Activated CD8-positive, alpha-beta memory T cell treated with anti-CD3 and anti-CD28 coated beads, Interleukin-2, amount 50 U/mL, for 1 hour (primary cell): ENCODE data around the gene POLR2H.

Source experiments
- DNase-seq: peaks from one replicate; pipeline ENCODE4 v3.0.0-alpha.2; 2020; ENCODE audit errors: extremely low read depth

POLR2H gene

DNA sequence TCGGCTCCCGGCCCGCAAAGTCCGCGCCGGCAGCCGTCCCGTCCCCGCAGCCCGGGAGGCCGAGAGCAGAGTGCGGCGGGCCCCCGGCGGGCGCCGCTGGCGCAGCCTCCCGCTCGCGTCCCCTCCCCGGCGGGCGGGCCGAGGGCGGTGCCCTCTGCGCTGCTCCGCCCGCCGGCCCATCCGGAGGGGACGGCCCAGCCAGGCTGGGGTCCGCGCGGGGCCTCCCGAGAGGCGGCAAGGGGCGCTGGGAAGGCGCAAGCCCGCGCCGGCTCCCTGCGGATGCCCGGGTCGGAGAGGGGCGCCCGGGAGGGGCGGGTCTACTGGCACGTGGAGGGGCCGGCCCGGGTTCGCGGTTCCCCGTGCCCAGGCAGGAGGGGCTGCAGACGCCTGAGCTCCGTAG lies at the start of gene POLR2H, which contains the start of gene CLCN2:
TSS of gene POLR2H (plus strand) at position 179 of the 400 bp plus-strand sequence. CDS start 1,783 bp downstream, outside the sequence.
TSS of gene CLCN2 (minus strand) at position 74 of the 400 bp plus-strand sequence. CDS start 126 bp downstream, outside the sequence.
- DNase-seq = no peak

DNA sequence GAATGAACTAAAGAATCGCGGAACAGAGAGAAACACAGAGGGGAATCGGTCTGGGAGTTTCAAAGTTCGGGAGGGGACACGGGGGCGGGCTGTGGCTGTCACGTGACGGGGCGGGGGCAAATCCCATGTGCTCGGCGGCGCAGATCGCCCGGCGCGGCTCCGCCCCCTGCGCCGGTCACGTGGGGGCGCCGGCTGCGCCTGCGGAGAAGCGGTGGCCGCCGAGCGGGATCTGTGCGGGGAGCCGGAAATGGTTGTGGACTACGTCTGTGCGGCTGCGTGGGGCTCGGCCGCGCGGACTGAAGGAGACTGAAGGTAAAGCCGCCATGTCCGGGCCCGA lies 47.2 kb upstream of the POLR2H start, which contains the start of gene EIF4G1:
TSS of gene EIF4G1 (plus strand) at position 244 of the 337 bp plus-strand sequence. CDS start 1,191 bp downstream, outside the sequence.
- DNase-seq = peak; percentile 72

DNA sequence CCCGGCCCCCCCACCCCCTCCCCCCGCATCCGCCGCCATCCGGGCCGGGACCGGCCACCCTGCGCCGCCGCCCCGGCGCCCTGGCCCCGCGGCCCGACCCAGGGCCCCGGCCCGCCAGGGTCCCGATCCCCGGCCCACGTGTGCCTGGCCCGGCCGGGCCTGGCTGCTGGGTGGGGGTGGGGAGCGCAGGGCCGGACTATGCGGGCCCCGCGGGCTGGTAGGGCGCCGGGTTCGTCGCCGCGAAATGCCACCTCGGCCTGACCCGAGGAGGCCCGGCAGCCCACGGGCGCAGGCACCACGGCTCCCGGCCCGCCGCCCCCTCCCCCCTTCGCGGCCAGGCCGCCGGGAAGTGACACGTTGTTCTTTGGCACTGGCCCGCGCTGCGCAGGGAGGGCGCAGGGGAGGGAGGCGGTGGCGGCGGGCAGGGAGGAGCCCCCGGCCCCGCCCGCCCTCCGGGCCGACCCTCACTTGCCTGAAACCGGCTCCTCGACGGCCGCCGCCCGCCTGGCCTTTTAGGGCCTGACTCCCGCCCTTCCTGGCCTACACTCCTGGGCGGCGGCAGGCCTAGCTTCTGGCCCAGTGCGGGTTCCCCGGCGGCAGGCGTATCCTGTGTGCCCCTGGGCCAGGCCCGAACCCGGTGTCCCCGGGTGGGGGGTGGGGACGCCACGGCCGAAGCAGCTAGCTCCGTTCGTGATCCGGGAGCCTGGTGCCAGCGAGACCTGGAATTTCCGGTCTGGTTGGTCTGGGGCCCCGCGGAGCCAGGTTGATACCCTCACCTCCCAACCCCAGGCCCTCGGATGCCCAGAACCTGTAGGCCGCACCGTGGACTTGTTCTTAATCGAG lies 46.6 kb upstream of the POLR2H start:
- DNase-seq = no peak

DNA sequence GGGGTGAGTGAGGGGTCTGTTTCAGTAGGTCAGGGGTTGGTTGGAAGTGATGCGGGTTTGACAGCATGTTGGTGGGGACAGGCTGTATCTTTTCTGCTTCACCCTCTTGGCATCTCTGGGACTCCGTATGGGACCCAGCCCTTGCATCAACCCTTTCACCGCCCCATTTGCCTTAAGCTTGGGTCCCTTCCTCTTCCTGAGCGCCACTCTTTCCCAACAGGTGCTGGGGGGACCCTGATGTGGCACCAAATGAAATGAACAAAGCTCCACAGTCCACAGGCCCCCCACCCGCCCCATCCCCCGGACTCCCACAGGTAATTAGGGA lies 46.0 kb upstream of the POLR2H start:
- DNase-seq = no peak

DNA sequence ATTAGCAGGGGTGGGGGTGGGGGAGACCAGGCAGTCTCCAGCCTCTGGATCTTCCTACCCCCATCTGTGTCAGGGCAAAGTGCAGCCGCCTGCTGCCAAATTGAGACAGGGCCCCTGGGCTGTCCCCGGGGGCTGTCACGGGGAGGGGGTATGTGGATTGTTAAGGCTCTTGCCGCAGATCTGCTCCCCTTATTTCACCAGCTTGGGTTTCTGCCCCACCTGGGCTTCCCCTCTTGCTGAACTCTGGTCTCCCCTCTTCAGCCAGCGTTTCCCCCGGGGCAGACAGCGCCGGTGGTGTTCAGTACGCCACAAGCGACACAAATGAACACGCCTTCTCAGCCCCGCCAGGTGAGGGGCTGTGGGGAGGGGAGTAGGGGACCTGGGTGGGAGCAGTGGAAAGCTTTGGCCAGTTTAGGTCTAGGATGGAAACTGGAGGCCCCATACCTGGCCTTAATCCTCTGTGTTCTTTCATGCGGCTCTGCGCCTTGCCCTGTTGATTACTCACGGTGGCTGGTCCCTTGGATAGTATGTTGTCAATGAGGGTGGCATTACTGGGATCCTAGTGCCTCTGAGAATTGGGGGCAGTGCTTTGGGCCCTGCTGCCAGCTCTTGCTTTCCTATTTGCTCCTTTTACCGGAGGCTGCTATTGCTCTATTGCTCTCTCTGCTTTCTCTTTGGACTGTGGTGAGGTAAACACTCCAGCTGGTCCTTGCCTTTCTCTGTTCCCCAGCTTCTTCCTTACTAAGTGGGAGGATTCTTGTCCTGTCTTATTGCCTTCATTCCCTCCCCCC lies 45.4 kb upstream of the POLR2H start:
- no peak for DNase-seq

DNA sequence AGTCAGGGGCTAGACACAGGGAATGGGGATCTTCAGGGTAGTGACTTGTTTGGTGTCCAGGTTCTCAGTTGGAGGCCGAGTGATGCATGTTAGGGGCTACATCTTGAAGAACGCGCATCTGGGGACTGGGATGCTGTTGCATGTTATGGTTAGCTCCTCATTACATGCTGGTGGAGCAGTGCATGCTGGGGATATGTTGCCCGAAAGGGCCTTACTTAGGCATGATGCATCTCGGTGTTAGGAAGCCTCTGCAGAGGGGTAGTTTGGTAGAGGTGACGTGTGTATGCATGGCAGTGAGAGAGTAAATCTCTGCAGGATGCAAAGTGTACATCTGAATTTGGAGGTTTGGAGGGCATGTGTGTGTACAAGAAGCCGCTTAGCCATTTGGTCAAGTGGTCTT lies 44.7 kb upstream of the POLR2H start:
- no peak for DNase-seq

DNA sequence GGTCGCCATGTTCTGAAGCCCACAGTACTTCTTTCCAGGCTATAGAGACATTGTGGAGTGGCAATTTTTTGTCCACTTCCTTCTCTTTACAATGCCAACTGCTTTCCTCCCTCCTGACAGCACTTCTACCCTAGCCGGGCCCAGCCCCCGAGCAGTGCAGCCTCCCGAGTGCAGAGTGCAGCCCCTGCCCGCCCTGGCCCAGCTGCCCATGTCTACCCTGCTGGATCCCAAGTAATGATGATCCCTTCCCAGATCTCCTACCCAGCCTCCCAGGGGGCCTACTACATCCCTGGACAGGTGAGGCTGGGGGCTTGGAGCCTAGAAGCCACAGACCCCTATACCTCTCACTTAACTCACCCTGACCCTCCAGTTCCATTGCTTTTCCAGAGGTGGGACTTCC lies 44.3 kb upstream of the POLR2H start:
- DNase-seq = no peak

DNA sequence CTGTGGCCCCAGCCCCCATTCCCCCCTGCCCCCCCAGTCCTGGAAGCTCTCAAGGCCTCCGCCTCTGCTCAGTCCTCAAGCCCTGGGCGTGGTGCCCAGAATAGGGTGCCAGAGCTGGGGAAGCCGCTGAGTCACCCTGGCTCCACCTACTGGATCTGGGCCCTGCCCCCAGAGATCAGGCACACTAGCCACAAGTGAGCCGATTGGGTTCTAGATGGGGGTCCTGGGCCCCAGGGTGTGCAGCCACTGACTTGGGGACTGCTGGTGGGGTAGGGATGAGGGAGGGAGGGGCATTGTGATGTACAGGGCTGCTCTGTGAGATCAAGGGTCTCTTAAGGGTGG lies 41.4 kb upstream of the POLR2H start:
- DNase-seq = no peak

DNA sequence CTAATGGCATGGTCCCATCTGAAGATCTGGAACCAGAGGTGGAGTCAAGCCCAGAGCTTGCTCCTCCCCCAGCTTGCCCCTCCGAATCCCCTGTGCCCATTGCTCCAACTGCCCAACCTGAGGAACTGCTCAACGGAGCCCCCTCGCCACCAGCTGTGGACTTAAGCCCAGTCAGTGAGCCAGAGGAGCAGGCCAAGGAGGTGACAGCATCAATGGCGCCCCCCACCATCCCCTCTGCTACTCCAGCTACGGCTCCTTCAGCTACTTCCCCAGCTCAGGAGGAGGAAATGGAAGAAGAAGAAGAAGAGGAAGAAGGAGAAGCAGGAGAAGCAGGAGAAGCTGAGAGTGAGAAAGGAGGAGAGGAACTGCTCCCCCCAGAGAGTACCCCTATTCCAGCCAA lies 39.8 kb upstream of the POLR2H start:
- DNase-seq = no peak

DNA sequence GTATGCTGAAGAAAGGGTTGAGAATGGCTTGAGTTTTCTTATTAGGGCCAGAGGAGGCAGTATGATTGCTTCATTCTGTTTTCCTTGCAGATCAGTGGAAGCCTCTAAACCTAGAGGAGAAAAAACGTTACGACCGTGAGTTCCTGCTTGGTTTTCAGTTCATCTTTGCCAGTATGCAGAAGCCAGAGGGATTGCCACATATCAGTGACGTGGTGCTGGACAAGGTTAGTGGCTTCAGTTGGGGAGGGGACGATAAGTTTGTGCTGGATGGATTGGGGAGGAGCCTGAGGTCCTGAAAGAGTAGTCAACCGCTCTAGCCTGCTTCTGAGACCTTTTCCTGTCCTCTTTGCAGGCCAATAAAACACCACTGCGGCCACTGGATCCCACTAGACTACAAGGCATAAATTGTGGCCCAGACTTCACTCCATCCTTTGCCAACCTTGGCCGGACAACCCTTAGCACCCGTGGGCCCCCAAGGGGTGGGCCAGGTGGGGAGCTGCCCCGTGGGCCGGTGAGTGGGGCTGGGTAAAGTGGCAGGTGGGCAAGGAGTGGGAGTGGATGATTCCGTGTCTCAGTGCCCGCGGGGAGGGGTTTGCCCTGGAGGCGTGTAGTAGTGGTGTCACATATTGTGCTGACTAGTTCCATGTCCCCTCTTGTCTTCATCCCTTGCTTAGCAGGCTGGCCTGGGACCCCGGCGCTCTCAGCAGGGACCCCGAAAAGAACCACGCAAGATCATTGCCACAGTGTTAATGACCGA lies 38.6 kb upstream of the POLR2H start:
- DNase-seq = no peak

DNA sequence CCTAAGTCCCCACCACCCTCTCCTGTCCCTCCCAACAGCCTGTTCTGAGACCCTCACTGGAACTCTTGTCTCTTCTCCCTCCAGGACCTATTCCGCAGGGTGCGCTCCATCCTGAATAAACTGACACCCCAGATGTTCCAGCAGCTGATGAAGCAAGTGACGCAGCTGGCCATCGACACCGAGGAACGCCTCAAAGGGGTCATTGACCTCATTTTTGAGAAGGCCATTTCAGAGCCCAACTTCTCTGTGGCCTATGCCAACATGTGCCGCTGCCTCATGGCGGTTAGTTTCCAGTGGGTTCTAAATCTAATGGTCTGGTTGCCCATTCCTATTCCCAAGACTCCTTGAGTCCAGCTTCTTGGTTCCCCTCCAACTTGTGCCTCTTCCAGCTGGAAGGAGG lies 37.8 kb upstream of the POLR2H start:
- DNase-seq = no peak

DNA sequence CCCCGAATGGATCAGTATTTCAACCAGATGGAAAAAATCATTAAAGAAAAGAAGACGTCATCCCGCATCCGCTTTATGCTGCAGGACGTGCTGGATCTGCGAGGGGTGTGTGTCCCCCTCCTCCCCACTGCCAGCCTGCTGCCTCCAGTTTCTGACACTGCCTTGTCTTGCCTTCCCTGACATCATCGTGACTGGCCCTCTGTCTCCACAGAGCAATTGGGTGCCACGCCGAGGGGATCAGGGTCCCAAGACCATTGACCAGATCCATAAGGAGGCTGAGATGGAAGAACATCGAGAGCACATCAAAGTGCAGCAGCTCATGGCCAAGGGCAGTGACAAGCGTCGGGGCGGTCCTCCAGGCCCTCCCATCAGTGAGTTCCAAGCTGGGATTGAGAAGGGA lies 36.2 kb upstream of the POLR2H start:
- DNase-seq = no peak

DNA sequence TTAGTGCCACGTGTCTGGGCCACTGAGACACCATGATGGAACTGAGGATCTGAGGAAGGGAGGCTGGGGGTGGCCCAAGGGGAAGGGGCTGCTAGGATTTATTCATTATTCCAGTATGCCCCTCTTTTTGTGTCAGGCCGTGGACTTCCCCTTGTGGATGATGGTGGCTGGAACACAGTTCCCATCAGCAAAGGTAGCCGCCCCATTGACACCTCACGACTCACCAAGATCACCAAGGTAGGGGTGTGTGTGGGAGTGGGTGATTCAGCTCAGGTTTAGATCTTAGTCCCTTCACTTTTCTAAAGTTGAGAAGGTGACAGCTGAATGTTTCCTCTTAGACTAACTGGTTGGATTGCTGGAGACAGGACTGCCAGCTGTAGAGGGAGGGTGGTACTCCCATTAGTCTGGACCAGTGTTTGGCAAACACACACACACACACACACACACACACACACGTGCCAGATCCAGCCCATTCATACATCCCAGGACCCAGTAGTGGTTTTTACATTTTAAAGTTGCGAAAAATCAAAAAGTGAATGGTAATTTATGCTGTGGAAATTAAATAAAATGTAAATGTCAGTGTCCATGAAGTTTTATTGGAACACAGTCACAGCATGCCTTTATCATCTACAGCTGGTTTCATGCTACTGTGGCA lies 35.7 kb upstream of the POLR2H start:
- no peak for DNase-seq

DNA sequence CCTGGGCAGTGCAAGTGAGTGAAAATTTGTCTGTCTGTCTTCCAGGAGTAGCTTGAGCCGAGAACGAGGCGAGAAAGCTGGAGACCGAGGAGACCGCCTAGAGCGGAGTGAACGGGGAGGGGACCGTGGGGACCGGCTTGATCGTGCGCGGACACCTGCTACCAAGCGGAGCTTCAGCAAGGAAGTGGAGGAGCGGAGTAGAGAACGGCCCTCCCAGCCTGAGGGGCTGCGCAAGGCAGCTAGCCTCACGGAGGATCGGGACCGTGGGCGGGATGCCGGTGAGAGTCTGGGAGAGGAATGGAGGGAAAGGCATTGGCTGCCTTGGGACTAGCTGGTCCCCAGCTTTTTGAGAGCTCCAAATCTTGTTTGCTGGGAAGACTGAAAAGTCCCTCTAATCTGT lies 34.3 kb upstream of the POLR2H start:
- no peak for DNase-seq

DNA sequence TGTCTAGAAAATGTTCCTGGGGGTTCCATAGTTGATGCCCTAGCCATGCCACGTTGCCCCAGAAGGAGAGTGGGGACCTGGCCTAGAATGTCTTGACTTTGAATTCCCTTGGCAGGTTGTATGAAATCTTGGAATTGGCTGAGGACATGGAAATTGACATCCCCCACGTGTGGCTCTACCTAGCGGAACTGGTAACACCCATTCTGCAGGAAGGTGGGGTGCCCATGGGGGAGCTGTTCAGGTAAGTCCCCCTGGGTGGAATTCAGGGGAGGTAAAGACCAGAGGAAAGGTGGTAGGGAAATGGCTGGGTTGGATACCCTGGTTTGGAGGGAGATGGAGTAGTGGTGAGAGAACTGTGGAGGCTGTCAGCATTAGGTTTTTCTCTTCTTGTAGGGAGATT lies 33.0 kb upstream of the POLR2H start:
- DNase-seq = no peak

DNA sequence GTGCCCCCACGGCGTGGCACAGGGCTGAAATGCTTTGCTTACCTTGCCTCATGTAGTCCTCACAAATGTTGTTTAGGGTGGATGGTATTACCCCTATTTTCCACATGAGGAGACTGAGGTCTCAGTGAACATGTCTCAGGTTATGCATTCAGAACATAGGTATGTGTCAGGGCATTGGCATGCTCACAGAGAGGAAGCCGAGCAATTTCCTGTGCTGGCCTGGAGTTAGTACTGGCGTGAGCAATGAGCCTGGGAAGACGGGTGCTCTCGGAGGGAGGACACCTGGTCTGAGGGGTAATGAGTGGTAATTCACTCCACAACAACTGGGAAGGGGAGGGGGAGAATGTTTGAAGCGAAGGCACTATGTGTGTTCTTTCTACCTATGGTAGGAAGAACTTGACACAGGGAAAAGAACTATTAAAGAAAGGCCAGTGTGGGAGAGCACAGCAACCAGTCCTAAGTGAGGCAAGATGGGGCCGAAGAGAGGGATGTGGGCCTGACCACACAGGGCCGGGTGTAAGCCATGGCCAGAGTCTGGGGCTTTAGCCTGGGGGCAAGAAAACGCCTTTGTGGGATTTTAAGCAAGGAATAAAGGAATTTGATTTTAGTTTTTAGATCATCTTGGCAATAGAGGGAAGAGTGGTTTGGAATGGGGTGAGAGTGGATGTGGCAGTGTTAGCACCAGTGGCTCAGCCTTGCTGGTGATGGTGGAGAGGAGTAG lies 29.0 kb upstream of the POLR2H start:
- no peak for DNase-seq

DNA sequence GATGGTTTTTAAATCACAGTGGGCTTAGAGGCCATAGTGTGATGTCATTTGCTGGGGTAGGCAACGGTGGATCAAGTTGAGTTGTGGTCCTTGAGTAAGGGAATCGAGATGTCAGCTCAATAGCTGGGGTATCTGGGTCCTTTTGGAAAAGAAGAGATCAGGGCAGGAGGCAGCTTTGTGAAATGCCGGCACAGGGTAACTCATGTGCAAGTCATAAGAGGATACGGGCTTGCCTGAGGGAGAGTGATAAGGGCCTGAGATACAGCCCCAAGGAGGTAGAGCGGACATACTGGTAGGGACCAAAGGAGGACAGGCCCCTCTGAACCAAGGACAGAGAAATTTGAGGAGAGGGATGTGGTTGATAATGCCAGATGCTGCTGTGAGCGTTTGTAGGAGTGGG lies 28.3 kb upstream of the POLR2H start:
- DNase-seq = no peak

DNA sequence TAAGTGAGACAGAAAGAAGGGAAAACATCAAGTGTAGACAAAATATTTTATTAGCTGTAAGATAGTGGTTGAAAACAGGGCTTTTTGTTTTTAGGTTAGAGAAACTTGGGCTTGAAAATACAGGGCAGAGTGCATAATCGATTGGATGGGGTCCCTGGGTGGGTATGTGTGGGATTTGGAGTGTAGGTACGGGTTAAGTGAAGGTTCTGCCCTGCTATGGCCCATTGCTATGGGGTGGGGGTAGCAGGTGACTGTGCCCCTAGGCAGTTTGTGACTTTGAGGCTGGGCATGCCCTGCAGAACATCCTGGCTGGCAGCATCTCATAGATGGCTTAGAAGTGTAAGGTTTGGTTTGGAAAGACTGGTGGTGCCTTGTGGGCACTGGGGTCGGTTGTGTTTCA lies 27.8 kb upstream of the POLR2H start:
- DNase-seq = no peak

DNA sequence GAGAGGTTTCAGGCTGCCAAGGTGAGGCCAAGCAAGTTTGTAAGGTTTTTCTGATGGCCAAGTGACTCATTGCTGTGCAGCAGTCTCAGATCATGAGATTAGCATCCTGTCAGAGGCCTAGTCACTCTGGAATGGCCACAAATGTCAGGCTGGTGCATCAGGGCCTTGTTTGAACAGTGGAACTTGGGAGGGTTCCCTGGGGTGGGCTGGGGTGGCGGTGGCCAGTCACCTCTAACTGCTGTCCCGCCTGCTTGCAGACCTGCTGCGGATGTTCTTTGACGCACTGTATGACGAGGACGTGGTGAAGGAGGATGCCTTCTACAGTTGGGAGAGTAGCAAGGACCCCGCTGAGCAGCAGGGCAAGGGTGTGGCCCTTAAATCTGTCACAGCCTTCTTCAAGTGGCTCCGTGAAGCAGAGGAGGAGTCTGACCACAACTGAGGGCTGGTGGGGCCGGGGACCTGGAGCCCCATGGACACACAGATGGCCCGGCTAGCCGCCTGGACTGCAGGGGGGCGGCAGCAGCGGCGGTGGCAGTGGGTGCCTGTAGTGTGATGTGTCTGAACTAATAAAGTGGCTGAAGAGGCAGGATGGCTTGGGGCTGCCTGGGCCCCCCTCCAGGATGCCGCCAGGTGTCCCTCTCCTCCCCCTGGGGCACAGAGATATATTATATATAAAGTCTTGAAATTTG lies 26.9 kb upstream of the POLR2H start:
- no peak for DNase-seq

DNA sequence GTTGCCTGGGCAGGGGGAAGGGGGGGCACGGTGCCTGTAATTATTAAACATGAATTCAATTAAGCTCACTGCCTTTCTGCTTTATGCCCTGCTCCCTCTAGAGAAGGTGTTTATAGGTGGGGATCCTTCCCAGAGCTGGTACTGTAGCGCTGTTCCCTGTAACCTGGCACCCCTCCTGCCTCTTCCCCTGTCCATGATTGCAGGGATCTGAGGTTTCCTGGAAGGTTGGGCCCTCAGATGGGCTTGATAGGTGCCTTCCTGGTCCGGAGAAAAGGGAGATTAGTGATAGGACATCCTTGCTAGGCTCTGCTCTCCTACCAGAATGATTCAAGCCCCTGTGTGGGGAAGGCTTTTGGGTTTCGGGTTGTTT lies 26.2 kb upstream of the POLR2H start:
- no peak for DNase-seq
